ENCODE measurements around the gene STAP2. TPM values are rescaled to one million over a fixed set of nuclear protein-coding genes. Genes with fewer than 3 reads are reported as not detected.
"Not testable (repeated sequence)": the region's sequence is repeated elsewhere in the genome, so short reads cannot be mapped to it uniquely, and the experiment has no call there.

The STAP2 gene
- total RNA-seq, 1 donor from 2014 or later, result 25.5 TPM

GRCh38 chr19:4298810-4299550, 39.6 kb downstream of the STAP2 start:
- no peak for DNase-seq

- no peak for DNase-seq
Measured at GRCh38 chr19:4297901-4298809, 40.5 kb downstream of the STAP2 start.

- peak; percentile 35 for DNase-seq
Measured at GRCh38 chr19:4295972-4296771, 42.5 kb downstream of the STAP2 start.

GRCh38 chr19:4294389-4294788, 44.2 kb downstream of the STAP2 start:
- no peak for DNase-seq

GRCh38 chr19:4292515-4292914, 46.1 kb downstream of the STAP2 start:
- no peak for DNase-seq

GRCh38 chr19:4291184-4291732, 47.4 kb downstream of the STAP2 start:
- no peak for DNase-seq

GRCh38 chr19:4288091-4288777, 50.4 kb downstream of the STAP2 start:
- DNase-seq, result no peak

GRCh38 chr19:4286141-4286540, 52.5 kb downstream of the STAP2 start:
- DNase-seq, result not testable (repeated sequence)

- DNase-seq, result no peak
Measured at GRCh38 chr19:4284974-4285373, 53.7 kb downstream of the STAP2 start.

GRCh38 chr19:4284176-4284958, 54.3 kb downstream of the STAP2 start:
- DNase-seq, result no peak

GRCh38 chr19:4279530-4280422, 58.9 kb downstream of the STAP2 start:
- DNase-seq, result no peak

- no peak for DNase-seq
Measured at GRCh38 chr19:4279267-4279529, 59.4 kb downstream of the STAP2 start.

- no peak for DNase-seq
Measured at GRCh38 chr19:4278419-4279266, 60.0 kb downstream of the STAP2 start, which contains the start of gene SHD. Gene SHD (plus strand): TSS chr19:4279266. CDS start chr19:4280064, 798 bp downstream.

- DNase-seq, result no peak
Measured at GRCh38 chr19:4278010-4278409, 60.6 kb downstream of the STAP2 start.

GRCh38 chr19:4277191-4277696, 61.4 kb downstream of the STAP2 start:
- DNase-seq, result no peak

GRCh38 chr19:4274321-4274686, 64.3 kb downstream of the STAP2 start:
- not testable (repeated sequence) for DNase-seq
